Gastroesophageal sphincter (tissue), 4 donors: Measurements from ENCODE around the gene CSF2. TPM values are rescaled to one million over a fixed set of nuclear protein-coding genes. Genes with fewer than 3 reads are reported as not detected.

Experiments used
- ATAC-seq: fragments of 150-250 bp; one replicate; pipeline ENCODE4 v1.9.1; 2016; ENCODE audit warnings: mild to moderate bottlenecking, moderate library complexity
- H3K27ac ChIP-seq, 4 donors: fragments of 200-600 bp; sonication (generic) in 3 of 4; 1 replicate in 3 of 4; 2 replicates in 1 of 4; pipeline ENCODE4 v1.5.1; 2016 to 2019
- H3K27me3 ChIP-seq: fragments of 200-600 bp; sonication (generic); one replicate; pipeline ENCODE4 v1.5.1; 2019
- H3K36me3 ChIP-seq, 2 donors: fragments of 200-600 bp; sonication (generic); one replicate each; pipeline ENCODE4 v1.5.1; 2019; ENCODE audit warnings: control low read depth in 1 of 2
- H3K4me1 ChIP-seq, 3 donors: fragments of 200-600 bp; sonication (generic); 1 replicate in 2 of 3; 2 replicates in 1 of 3; pipeline ENCODE4 v1.5.1; 2016 to 2019; ENCODE audit warnings: control low read depth in 2 of 3
- H3K4me3 ChIP-seq, 2 donors: fragments of 200-600 bp; sonication (generic); one replicate each; pipeline ENCODE4 v1.5.1; 2019; ENCODE audit warnings: mild to moderate bottlenecking in 1 of 2, moderate library complexity in 1 of 2
- H3K9me3 ChIP-seq, 3 donors: fragments of 200-600 bp; sonication (generic); one replicate each; pipeline ENCODE4 v1.5.1; 2017 to 2019; ENCODE audit warnings: control low read depth in 2 of 3
- EP300 ChIP-seq: sonication (generic); formaldehyde crosslinking; IDR thresholded peaks from one replicate; pipeline ENCODE4 v1.6.1; 2017; ENCODE audit warnings: antibody characterized with exemption, mild to moderate bottlenecking
- POLR2A ChIP-seq, 2 donors: fragments of 450-650 bp; IDR thresholded peaks; one replicate each; pipeline ENCODE4 v1.6.1; 2017; ENCODE audit warnings: antibody characterized with exemption in 2 of 2, mild to moderate bottlenecking in 2 of 2, moderate library complexity in 1 of 2
- POLR2AphosphoS5 ChIP-seq: sonication (generic); formaldehyde crosslinking; IDR thresholded peaks from one replicate; pipeline ENCODE4 v1.6.1; 2017; ENCODE audit warnings: antibody characterized with exemption
- WGBS, 2 donors: methylation state at CpG; one replicate each; pipeline ENCODE4 v1.1.5; 2018; ENCODE audit warnings: low coverage in 1 of 2; 5-methylcytosine and 5-hydroxymethylcytosine counted together
- total RNA-seq, 4 donors: library from RNA; depleted of rRNA; stranded (reverse); fragments of >200 nt; gene quantifications; one replicate each; pipeline ENCODE4 v1.1.0, GENCODE V29; 2016
- TF ChIP-seq, protein P1 (sequence below), 4 experiments: fragments of 200-600 bp in 2 of 4; fragments of 450-650 bp in 2 of 4; sonication (generic) in 1 of 4; IDR thresholded peaks; one replicate each; pipeline ENCODE4 v1.5.1; 2017 to 2019; ENCODE audit warnings: antibody characterized with exemption in 4 of 4, mild to moderate bottlenecking in 2 of 4, moderate library complexity in 2 of 4

CSF2 gene
- total RNA-seq, 4 donors from 2014 or later, result 1.1 TPM; not detected in 3

DNA sequence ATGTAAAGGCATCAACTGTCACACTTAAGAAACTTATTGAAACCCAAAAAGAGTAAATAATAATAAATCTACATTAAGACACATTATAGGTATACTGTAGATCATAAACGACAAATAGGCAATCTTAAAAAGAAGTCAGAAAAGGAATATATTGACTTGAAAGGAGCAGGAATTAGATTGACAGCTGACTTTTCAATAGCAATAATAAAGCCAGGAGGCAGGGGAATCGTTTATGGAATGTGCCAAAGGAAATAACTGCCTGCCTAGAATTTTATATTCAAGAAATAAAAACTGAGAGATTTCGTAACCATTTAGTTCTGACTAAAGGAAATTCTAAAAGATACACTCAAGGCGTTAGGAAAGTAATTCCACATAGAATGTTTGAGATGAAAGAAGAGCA is 40.5 kb upstream of the CSF2 start:
- Histone ChIP-seq H3K27me3 (peaks cover 3% of the 10 kb centered on the region), H3K4me3 (no peak overlapping the region), H3K4me1 (no peaks in the 10 kb centered on the region), H3K9me3 (no peaks in the 10 kb centered on the region), H3K36me3 (no peaks in the 10 kb centered on the region), H3K27ac (no peak overlapping the region)
- WGBS, 2 donors, result 50 to 70% methylated on average over 4 of the region's 4 CpGs
- ATAC-seq, result no peak
- TF ChIP-seq POLR2A (IDR thresholded peaks at IDR 0.05) (no peak), EP300 (no peak), POLR2AphosphoS5 (no peak)
- TF ChIP-seq, protein P1, sequence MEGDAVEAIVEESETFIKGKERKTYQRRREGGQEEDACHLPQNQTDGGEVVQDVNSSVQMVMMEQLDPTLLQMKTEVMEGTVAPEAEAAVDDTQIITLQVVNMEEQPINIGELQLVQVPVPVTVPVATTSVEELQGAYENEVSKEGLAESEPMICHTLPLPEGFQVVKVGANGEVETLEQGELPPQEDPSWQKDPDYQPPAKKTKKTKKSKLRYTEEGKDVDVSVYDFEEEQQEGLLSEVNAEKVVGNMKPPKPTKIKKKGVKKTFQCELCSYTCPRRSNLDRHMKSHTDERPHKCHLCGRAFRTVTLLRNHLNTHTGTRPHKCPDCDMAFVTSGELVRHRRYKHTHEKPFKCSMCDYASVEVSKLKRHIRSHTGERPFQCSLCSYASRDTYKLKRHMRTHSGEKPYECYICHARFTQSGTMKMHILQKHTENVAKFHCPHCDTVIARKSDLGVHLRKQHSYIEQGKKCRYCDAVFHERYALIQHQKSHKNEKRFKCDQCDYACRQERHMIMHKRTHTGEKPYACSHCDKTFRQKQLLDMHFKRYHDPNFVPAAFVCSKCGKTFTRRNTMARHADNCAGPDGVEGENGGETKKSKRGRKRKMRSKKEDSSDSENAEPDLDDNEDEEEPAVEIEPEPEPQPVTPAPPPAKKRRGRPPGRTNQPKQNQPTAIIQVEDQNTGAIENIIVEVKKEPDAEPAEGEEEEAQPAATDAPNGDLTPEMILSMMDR (IDR thresholded peaks at IDR 0.05), result no peak

DNA sequence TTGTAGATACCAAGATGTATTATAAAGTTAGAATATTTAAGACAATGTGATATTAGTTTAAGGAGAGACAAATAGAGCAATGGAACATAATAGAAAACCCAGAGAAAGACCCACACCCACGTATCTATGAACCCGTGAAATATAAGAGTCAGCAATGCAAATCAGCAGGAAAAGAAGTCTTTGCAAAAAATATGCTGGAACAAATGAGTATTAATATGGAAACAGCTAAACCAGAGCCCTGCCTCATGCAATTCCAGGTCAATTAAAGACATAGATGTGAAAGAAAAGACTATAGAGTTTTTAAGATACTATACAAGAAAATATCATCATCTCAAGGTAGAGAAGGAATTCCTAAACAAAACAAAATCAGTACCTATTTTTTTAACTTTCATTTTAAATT is 36.2 kb upstream of the CSF2 start:
- WGBS, 2 donors, result 37 to 69% methylated on average over 2 of the region's 2 CpGs
- no peak for TF ChIP-seq EP300
- H3K27me3 ChIP-seq, result peaks cover under 1% of the 10 kb centered on the region
- H3K9me3 ChIP-seq, result no peaks in the 10 kb centered on the region
- H3K4me1 ChIP-seq, result no peaks in the 10 kb centered on the region
- no peak overlapping the region for H3K4me3 ChIP-seq
- H3K36me3 ChIP-seq, result no peaks in the 10 kb centered on the region
- no peak overlapping the region for H3K27ac ChIP-seq
- ATAC-seq, result no peak

- WGBS, 2 donors, result 96% methylated on average over 6 to 10 of the region's 10 CpGs
- no peak for TF ChIP-seq POLR2A (IDR thresholded peaks at IDR 0.05)
- no peak for TF ChIP-seq POLR2AphosphoS5
- TF ChIP-seq EP300, result no peak
- TF ChIP-seq, protein P1 (IDR thresholded peaks at IDR 0.05), result no peak
- peaks cover 19% of the 10 kb centered on the region for H3K27me3 ChIP-seq
- ATAC-seq, result no peak
- no peaks in the 10 kb centered on the region for H3K4me1 ChIP-seq
- H3K36me3 ChIP-seq, result no peaks in the 10 kb centered on the region
- H3K4me3 ChIP-seq, result no peak overlapping the region
- H3K9me3 ChIP-seq, result no peaks in the 10 kb centered on the region
- no peak overlapping the region for H3K27ac ChIP-seq
Measured at GRCh38 chr5:132044207-132044606, 29.4 kb upstream of the CSF2 start.

GRCh38 chr5:132046880-132047299 is 26.7 kb upstream of the CSF2 start:
- Histone ChIP-seq H3K9me3 (no peaks in the 10 kb centered on the region), H3K4me1 (no peaks in the 10 kb centered on the region), H3K36me3 (no peaks in the 10 kb centered on the region), H3K27ac (no peak overlapping the region), H3K27me3 (peaks cover 19% of the 10 kb centered on the region), H3K4me3 (no peak overlapping the region)
- TF ChIP-seq POLR2A (IDR thresholded peaks at IDR 0.05), result no peak
- TF ChIP-seq, protein P1 (IDR thresholded peaks at IDR 0.05), result no peak
- TF ChIP-seq POLR2AphosphoS5, result no peak
- TF ChIP-seq EP300, result no peak
- WGBS, 2 donors, result 69 to 81% methylated on average over 2 to 7 of the region's 7 CpGs
- no peak for ATAC-seq

DNA sequence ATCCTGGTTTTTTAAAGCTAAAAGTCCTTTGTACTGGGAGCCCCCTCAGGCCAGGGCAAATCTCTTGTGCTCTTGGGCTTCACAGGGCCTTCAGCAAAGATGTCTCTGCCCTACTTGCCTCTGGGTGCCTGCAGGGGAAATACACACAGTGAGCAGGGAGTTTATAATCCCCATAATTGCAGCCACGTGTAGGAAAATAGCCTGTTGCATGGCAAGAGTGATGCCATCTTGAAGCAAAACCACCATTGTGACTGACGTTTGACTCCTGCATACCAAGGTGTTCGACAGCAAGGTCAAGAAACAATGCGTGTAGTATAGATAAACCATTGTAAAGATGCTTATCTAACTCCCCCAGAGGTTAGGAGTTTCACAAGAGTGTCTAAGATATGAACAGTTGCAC is 24.5 kb upstream of the CSF2 start:
- Histone ChIP-seq H3K4me3 (no peak overlapping the region), H3K4me1 (no peaks in the 10 kb centered on the region), H3K9me3 (no peaks in the 10 kb centered on the region), H3K36me3 (no peaks in the 10 kb centered on the region), H3K27ac (no peak overlapping the region), H3K27me3 (peaks cover 2% of the 10 kb centered on the region)
- WGBS, 2 donors, result 57 to 75% methylated on average over 3 to 4 of the region's 4 CpGs
- TF ChIP-seq, protein P1 (IDR thresholded peaks at IDR 0.05), result no peak
- TF ChIP-seq POLR2A (IDR thresholded peaks at IDR 0.05) (no peak), POLR2AphosphoS5 (no peak), EP300 (no peak)
- ATAC-seq, result no peak

DNA sequence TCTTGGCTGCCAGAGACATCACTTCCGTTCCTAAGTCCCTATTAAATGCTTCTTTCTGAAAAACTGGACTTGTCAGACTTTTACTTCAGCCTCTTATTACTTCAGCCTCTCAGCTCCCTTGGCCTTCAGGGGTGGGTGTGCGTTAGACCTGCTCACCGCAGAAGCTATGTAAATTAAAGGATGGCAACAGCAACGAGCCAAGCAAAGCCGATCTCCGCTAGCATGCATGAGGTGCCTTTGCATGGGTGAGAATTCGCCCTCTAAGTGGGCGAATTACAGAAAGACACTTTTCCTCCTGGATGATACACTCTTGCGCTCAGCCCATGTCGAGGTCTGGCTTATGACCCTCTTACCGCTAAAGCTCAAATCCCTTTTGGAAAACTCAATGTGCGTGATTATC is 24.0 kb upstream of the CSF2 start:
- Histone ChIP-seq H3K27ac (no peak overlapping the region), H3K9me3 (no peaks in the 10 kb centered on the region), H3K4me1 (no peaks in the 10 kb centered on the region), H3K4me3 (no peak overlapping the region), H3K36me3 (no peaks in the 10 kb centered on the region), H3K27me3 (no peaks in the 10 kb centered on the region)
- no peak for ATAC-seq
- TF ChIP-seq POLR2A (IDR thresholded peaks at IDR 0.05) (no peak), POLR2AphosphoS5 (no peak), EP300 (no peak)
- TF ChIP-seq, protein P1 (IDR thresholded peaks at IDR 0.05), result no peak
- 90 to 94% methylated on average over 5 to 10 of the region's 12 CpGs for WGBS, 2 donors
